Keratinocyte (primary cell): ENCODE data around the gene GCK. TPM values are rescaled to one million over a fixed set of nuclear protein-coding genes. Genes with fewer than 3 reads are reported as not detected.

Source experiments
- DNase-seq: peaks from one replicate; pipeline ENCODE4 v3.0.0-alpha.2; 2011; ENCODE audit warnings: low read depth, missing footprints, low spot score
- FAIRE-seq: peaks from 2 replicates; lab custom pipeline; 2011; peaks lifted over from hg19 to GRCh38; lab: Jason Lieb, UNC
- H2AFZ ChIP-seq: 2 replicates; pipeline ENCODE4 v1.6.0; 2012; ENCODE audit warnings: low read length, control low read depth, inconsistent platforms; ENCODE audit not compliant: control insufficient read depth
- H3K27ac ChIP-seq: 2 replicates; pipeline ENCODE4 v1.5.1; 2011; ENCODE audit warnings: low read length; ENCODE audit not compliant: control insufficient read depth, insufficient read depth
- H3K27me3 ChIP-seq: 3 replicates; pipeline ENCODE4 v1.6.0; 2011; ENCODE audit warnings: low read length; ENCODE audit not compliant: control insufficient read depth, insufficient read depth; ENCODE audit errors: extremely low read depth
- H3K36me3 ChIP-seq, 2 experiments: 2 replicates in 1 of 2; 3 replicates in 1 of 2; pipeline ENCODE4 v1.5.1; 2011; ENCODE audit warnings: low read length in 2 of 2, mild to moderate bottlenecking in 1 of 2; ENCODE audit not compliant: control insufficient read depth in 2 of 2, insufficient read depth in 2 of 2; ENCODE audit errors: extremely low read depth in 1 of 2
- H3K4me1 ChIP-seq: 3 replicates; pipeline ENCODE4 v1.5.1; 2011; ENCODE audit warnings: low read length; ENCODE audit not compliant: control insufficient read depth, insufficient read depth; ENCODE audit errors: extremely low read depth
- H3K4me2 ChIP-seq: 3 replicates; pipeline ENCODE4 v1.6.0; 2011; ENCODE audit warnings: low read depth, low read length; ENCODE audit not compliant: control insufficient read depth, insufficient read depth; ENCODE audit errors: extremely low read depth
- H3K4me3 ChIP-seq, 3 experiments: fragments of 200-600 bp in 1 of 3; sonication (generic) in 1 of 3; 2 replicates in 2 of 3; 3 replicates in 1 of 3; pipeline ENCODE4 v1.5.1; 2011 to 2016; ENCODE audit warnings: low read length in 3 of 3, mild to moderate bottlenecking in 3 of 3, control low read depth in 2 of 3, inconsistent platforms in 1 of 3, low read depth in 1 of 3, mixed read lengths in 1 of 3, mixed run types in 1 of 3, moderate library complexity in 1 of 3; ENCODE audit not compliant: control insufficient read depth in 2 of 3, insufficient read depth in 2 of 3; ENCODE audit errors: extremely low read depth in 1 of 3
- H3K79me2 ChIP-seq: 2 replicates; pipeline ENCODE4 v1.6.0; 2012; ENCODE audit warnings: low read length; ENCODE audit not compliant: control insufficient read depth, insufficient read depth
- H3K9ac ChIP-seq: 3 replicates; pipeline ENCODE4 v1.6.0; 2011; ENCODE audit warnings: low read length; ENCODE audit not compliant: control insufficient read depth, insufficient read depth; ENCODE audit errors: extremely low read depth
- H3K9me1 ChIP-seq: 3 replicates; pipeline ENCODE4 v1.6.0; 2011; ENCODE audit warnings: low read length; ENCODE audit not compliant: control insufficient read depth, insufficient read depth; ENCODE audit errors: extremely low read depth
- H3K9me3 ChIP-seq: 2 replicates; pipeline ENCODE4 v1.5.1; 2012; ENCODE audit warnings: low read depth, low read length; ENCODE audit not compliant: control insufficient read depth
- H4K20me1 ChIP-seq: 3 replicates; pipeline ENCODE4 v1.6.0; 2011; ENCODE audit warnings: low read length; ENCODE audit not compliant: control insufficient read depth, insufficient read depth; ENCODE audit errors: extremely low read depth
- CTCF ChIP-seq, 3 experiments: IDR thresholded peaks in 1 of 3; conservative IDR thresholded peaks in 1 of 3; optimal IDR thresholded peaks in 1 of 3; 2 replicates in 2 of 3; 3 replicates in 1 of 3; pipeline versions ENCODE3 to v1.5.1; 2011; ENCODE audit warnings: low read length in 3 of 3, mild to moderate bottlenecking in 3 of 3, moderate library complexity in 2 of 3, control low read depth in 1 of 3, inconsistent platforms in 1 of 3; ENCODE audit not compliant: insufficient read depth in 2 of 3; ENCODE audit errors: extremely low read depth in 1 of 3
- EZH2 ChIP-seq: IDR thresholded peaks from one replicate; pipeline ENCODE4 v1.6.1; 2012; ENCODE audit warnings: inconsistent platforms, mild to moderate bottlenecking, low read length, moderate library complexity
- dilution Hi-C: fragments of 300-500 bp; cut with MboI; formaldehyde crosslinking; loops from one replicate; pipeline ENCODE4 v1.7.0; 2020; ENCODE audit warnings: low sequenced_read_pairs; ENCODE audit not compliant: extremely low pct_ligation_motif_present
- polyA plus RNA-seq, 5 experiments: library from polyadenylated mRNA; depleted of rRNA in 3 of 5; stranded (reverse) in 3 of 5; stranded (forward) in 1 of 5; unstranded in 1 of 5; fragments of >200 nt; gene quantifications; 1 replicate in 1 of 5; 2 replicates in 3 of 5; 3 replicates in 1 of 5; pipeline versions ENCODE4 v1.2.1 to v1.2.3, GENCODE V29; 2011 to 2012; ENCODE audit warnings: missing spikeins in 2 of 5, low read depth in 1 of 5, low replicate concordance in 1 of 5
- small RNA-seq, 3 experiments: library from RNA; depleted of rRNA; stranded (forward); fragments of <200 nt; gene quantifications; one replicate each; pipeline ENCODE3, GENCODE V24; 2012; ENCODE audit warnings: low read depth in 3 of 3, low replicate concordance in 1 of 3; ENCODE audit not compliant: insufficient read length in 3 of 3

Gene GCK
- polyA plus RNA-seq, 1 donor (not counting 4 experiments of a cell fraction or from before 2014, with no cell fraction given) = not detected

DNA sequence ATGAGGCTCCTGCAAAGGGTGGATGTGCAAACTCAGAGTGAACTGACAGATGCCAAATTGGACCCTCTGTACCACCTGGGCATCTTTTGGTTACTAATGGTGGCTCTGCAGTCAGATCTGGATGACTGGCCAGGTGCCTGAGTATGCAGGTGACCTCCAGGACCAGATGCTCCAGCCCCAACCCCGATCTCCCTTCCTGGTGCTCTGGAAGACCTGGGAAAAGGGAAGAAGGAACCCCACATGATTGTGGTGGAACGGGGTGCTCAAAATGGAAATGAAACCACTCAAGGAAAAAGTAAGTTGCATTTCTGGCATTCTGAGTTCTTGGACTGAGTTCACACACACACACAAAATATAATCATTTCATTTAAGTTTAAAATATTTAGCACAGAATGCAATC lies 94.9 kb downstream of the GCK start:
- Histone ChIP-seq H3K79me2 (no peaks in the 10 kb centered on the region), H2AFZ (no peak overlapping the region), H3K4me2 (no peak overlapping the region), H3K27me3 (no peaks in the 10 kb centered on the region), H3K9me1 (no peaks in the 10 kb centered on the region), H3K9me3 (no peaks in the 10 kb centered on the region), H3K9ac (no peak overlapping the region), H3K4me3 (no peak overlapping the region), H4K20me1 (no peaks in the 10 kb centered on the region), H3K36me3 (no peaks in the 10 kb centered on the region), H3K27ac (no peak overlapping the region), H3K4me1 (no peaks in the 10 kb centered on the region)
- FAIRE-seq = no peak
- TF ChIP-seq CTCF (optimal IDR thresholded peaks at IDR 0.05 in 1 of 3, IDR thresholded peaks at IDR 0.05 in 1 of 3, conservative IDR thresholded peaks at IDR 0.05 in 1 of 3; ENCODE audit: extremely low read depth in 1 of 3, insufficient read depth in 2 of 3, low read length in 3 of 3) (no peak), EZH2 (no peak)
- dilution Hi-C loops = no loop called here
- no peak for DNase-seq

Small RNA genes lying within 50 kb of the gene (small RNA-seq; reads per million reads assigned to genes)
- 0 reads per million in 3 experiments for gene RNA5SP230

Other genes starting within 250 kb of the GCK start
- gene SPDYE1, start 191.5 kb downstream of the GCK start, polyA plus RNA-seq = not detected in 3 replicates
- gene DBNL, start 144.7 kb downstream of the GCK start, polyA plus RNA-seq = 76.1 to 107 TPM (median 88.4 TPM) in 3 replicates
- not detected in 3 replicates for gene PGAM2, start 123.9 kb downstream of the GCK start, polyA plus RNA-seq
- gene POLM, start 106.9 kb downstream of the GCK start, polyA plus RNA-seq = 4.7 to 5.9 TPM (median 4.8 TPM) in 3 replicates
- gene AEBP1, start 85.1 kb downstream of the GCK start, polyA plus RNA-seq = 0.03 to 0.18 TPM (median 0.03 TPM) in 3 replicates
- gene POLD2, start 65.9 kb downstream of the GCK start, polyA plus RNA-seq = 140 to 158 TPM (median 152 TPM) in 3 replicates
- 0.19 to 2.9 TPM (median 0.59 TPM) in 3 replicates for gene MYL7, start 48.1 kb downstream of the GCK start, polyA plus RNA-seq
- gene YKT6, start 11.5 kb upstream of the GCK start, polyA plus RNA-seq = 139 to 192 TPM (median 148 TPM) in 3 replicates
- 0.25 to 0.32 TPM (median 0.31 TPM) in 3 replicates for gene CAMK2B, start 136.2 kb upstream of the GCK start, polyA plus RNA-seq